ENCODE data around the gene IL17RA. TPM values are rescaled to one million over a fixed set of nuclear protein-coding genes. Genes with fewer than 3 reads are reported as not detected.

The IL17RA gene
- total RNA-seq, 1 donor from 2014 or later = 11.6 TPM

- no peak for DNase-seq (ENCODE audit: low spot score)
- TF ChIP-seq, protein P1, sequence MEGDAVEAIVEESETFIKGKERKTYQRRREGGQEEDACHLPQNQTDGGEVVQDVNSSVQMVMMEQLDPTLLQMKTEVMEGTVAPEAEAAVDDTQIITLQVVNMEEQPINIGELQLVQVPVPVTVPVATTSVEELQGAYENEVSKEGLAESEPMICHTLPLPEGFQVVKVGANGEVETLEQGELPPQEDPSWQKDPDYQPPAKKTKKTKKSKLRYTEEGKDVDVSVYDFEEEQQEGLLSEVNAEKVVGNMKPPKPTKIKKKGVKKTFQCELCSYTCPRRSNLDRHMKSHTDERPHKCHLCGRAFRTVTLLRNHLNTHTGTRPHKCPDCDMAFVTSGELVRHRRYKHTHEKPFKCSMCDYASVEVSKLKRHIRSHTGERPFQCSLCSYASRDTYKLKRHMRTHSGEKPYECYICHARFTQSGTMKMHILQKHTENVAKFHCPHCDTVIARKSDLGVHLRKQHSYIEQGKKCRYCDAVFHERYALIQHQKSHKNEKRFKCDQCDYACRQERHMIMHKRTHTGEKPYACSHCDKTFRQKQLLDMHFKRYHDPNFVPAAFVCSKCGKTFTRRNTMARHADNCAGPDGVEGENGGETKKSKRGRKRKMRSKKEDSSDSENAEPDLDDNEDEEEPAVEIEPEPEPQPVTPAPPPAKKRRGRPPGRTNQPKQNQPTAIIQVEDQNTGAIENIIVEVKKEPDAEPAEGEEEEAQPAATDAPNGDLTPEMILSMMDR (IDR thresholded peaks at IDR 0.05) = no peak
- H3K9me3 Mint-ChIP-seq (ENCODE audit: low read depth) = no peaks in the 10 kb centered on the region
- no peaks in the 10 kb centered on the region for H3K4me1 Mint-ChIP-seq (ENCODE audit: low read depth)
- H3K27me3 Mint-ChIP-seq (ENCODE audit: low read depth) = no peaks in the 10 kb centered on the region
- H3K27ac Mint-ChIP-seq (ENCODE audit: unreplicated experiment) = no peak overlapping the region
- H3K36me3 Mint-ChIP-seq (ENCODE audit: low read depth) = peaks cover 31% of the 10 kb centered on the region
- no peak overlapping the region for H3K4me3 Mint-ChIP-seq (ENCODE audit: unreplicated experiment)
Observed at GRCh38 chr22:17097701-17098100, 12.9 kb downstream of the IL17RA start.

- Mint-ChIP-seq H3K4me3 (ENCODE audit: unreplicated experiment) (no peak overlapping the region), H3K4me1 (ENCODE audit: low read depth) (no peaks in the 10 kb centered on the region), H3K27ac (ENCODE audit: unreplicated experiment) (no peak overlapping the region), H3K36me3 (ENCODE audit: low read depth) (peaks cover 36% of the 10 kb centered on the region), H3K27me3 (ENCODE audit: low read depth) (no peaks in the 10 kb centered on the region), H3K9me3 (ENCODE audit: low read depth) (no peaks in the 10 kb centered on the region)
- no peak for DNase-seq (ENCODE audit: low spot score)
- TF ChIP-seq, protein P1 (IDR thresholded peaks at IDR 0.05) = no peak
Observed at GRCh38 chr22:17098379-17098819, 13.6 kb downstream of the IL17RA start.

DNA sequence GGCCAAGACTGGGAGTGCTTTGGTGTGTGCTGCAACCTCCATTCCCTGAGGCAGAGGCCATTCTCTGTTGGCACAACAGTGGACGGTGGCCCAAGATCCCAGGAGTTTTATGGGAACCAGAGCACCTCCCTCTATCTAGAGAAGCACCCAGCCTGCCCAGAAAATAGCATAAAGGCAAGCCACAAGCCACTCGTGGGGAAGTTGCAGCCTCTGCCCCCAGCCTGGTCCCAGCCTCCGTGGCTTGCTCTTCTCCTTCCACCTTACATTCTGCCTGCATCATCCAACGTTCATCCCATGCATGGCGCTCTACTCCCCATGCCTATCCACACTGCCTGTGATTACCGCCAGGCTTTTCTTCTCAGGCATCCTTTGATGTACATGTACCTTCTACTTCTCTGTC lies 15.8 kb downstream of the IL17RA start:
- Mint-ChIP-seq H3K27ac (ENCODE audit: unreplicated experiment) (no peak overlapping the region), H3K36me3 (ENCODE audit: low read depth) (peaks cover 39% of the 10 kb centered on the region), H3K27me3 (ENCODE audit: low read depth) (no peaks in the 10 kb centered on the region), H3K4me3 (ENCODE audit: unreplicated experiment) (no peak overlapping the region), H3K4me1 (ENCODE audit: low read depth) (no peaks in the 10 kb centered on the region), H3K9me3 (ENCODE audit: low read depth) (no peaks in the 10 kb centered on the region)
- no peak for DNase-seq (ENCODE audit: low spot score)
- TF ChIP-seq, protein P1 (IDR thresholded peaks at IDR 0.05) = no peak

DNA sequence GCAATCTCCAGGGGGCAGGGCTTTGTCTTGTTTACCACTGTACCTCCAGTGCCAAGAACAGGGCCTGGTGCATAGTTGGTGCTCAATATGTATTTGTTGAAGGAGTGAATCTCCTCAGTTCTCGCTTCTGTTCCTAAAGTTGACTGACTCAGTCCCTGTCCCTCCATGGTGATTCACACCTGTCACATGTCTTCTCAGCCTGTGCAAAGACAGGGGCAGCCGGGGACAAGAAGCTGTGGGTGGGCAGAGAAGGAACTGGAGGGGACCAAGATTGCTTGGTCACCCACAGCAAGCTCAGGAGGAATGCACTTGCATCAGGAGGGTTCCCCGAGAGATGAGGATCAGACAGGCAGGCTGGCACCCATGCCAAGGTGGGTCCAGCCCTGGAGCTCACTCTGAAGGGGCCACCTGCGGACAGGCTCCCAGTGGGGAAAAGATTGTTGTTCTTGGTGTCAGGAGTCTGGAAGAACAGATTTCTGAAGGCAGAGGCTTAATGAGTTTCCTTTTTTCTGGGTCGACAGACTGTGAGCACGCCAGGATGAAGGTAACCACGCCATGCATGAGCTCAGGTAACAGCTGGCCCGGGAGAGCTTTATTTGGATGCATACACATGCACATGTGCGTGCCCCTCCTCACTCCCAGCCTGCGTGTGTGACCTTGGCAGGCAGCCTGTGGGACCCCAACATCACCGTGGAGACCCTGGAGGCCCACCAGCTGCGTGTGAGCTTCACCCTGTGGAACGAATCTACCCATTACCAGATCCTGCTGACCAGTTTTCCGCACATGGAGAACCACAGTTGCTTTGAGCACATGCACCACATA lies 16.9 kb downstream of the IL17RA start:
- no peak for DNase-seq (ENCODE audit: low spot score)
- TF ChIP-seq, protein P1 (IDR thresholded peaks at IDR 0.05) = no peak
- Mint-ChIP-seq H3K9me3 (ENCODE audit: low read depth) (no peaks in the 10 kb centered on the region), H3K27me3 (ENCODE audit: low read depth) (no peaks in the 10 kb centered on the region), H3K4me3 (ENCODE audit: unreplicated experiment) (no peak overlapping the region), H3K27ac (ENCODE audit: unreplicated experiment) (no peak overlapping the region), H3K4me1 (ENCODE audit: low read depth) (no peaks in the 10 kb centered on the region), H3K36me3 (ENCODE audit: low read depth) (peaks cover 39% of the 10 kb centered on the region)

DNA sequence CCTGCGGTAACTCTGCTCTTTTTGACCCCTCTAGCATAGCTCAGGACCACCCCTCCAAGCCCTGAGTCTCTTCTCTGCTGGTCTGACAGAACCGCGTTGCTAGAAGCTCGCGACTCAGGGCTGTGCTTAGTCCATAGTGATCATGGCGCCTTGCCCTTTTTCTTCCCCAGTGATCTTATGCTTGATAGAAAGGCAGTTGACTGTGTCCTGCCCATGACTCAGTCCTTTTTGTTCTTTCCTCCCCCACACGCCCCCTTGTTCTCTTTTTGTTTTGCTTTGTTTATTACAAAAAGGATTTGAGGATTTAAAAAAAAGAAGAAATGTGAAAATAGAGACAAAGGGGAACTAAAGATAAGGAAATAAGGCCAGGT lies 17.5 kb downstream of the IL17RA start:
- no peaks in the 10 kb centered on the region for H3K4me1 Mint-ChIP-seq (ENCODE audit: low read depth)
- no peak overlapping the region for H3K27ac Mint-ChIP-seq (ENCODE audit: unreplicated experiment)
- H3K27me3 Mint-ChIP-seq (ENCODE audit: low read depth) = no peaks in the 10 kb centered on the region
- DNase-seq (ENCODE audit: low spot score) = no peak
- H3K4me3 Mint-ChIP-seq (ENCODE audit: unreplicated experiment) = no peak overlapping the region
- H3K36me3 Mint-ChIP-seq (ENCODE audit: low read depth) = peaks cover 39% of the 10 kb centered on the region
- TF ChIP-seq, protein P1 (IDR thresholded peaks at IDR 0.05) = no peak
- no peaks in the 10 kb centered on the region for H3K9me3 Mint-ChIP-seq (ENCODE audit: low read depth)
